GM12874 (cell line): ENCODE measurements around the gene DYNLRB2.

ENCODE experiments used
- TF ChIP-seq, protein P1 (sequence below): IDR thresholded peaks from 2 replicates; pipeline ENCODE4 v1.5.1; 2011; ENCODE audit warnings: low read depth, mild to moderate bottlenecking, control low read depth, low read length, moderate library complexity; ENCODE audit not compliant: insufficient read depth

Gene DYNLRB2

DNA sequence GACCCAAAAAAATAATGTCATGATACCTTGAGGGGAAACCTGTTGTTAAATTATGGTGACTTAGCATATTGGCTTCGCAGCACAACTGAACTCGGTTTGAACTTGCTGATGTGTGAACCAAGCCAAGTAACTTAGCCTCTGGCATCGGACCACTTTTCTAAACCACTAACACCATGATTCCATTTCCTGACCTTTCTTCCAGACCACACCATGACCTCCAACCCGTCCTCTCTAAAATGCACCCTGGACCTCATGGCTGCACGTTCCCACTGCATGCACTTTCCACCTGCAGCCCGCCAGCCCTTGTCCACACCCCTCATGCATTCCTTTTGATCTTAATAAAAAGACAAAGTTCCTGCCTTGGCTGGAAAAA, 29.3 kb downstream of the DYNLRB2 start:
- TF ChIP-seq, protein P1, sequence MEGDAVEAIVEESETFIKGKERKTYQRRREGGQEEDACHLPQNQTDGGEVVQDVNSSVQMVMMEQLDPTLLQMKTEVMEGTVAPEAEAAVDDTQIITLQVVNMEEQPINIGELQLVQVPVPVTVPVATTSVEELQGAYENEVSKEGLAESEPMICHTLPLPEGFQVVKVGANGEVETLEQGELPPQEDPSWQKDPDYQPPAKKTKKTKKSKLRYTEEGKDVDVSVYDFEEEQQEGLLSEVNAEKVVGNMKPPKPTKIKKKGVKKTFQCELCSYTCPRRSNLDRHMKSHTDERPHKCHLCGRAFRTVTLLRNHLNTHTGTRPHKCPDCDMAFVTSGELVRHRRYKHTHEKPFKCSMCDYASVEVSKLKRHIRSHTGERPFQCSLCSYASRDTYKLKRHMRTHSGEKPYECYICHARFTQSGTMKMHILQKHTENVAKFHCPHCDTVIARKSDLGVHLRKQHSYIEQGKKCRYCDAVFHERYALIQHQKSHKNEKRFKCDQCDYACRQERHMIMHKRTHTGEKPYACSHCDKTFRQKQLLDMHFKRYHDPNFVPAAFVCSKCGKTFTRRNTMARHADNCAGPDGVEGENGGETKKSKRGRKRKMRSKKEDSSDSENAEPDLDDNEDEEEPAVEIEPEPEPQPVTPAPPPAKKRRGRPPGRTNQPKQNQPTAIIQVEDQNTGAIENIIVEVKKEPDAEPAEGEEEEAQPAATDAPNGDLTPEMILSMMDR, result no peak

GRCh38 chr16:80573700-80574120, 32.9 kb downstream of the DYNLRB2 start:
- TF ChIP-seq, protein P1, result no peak

DNA sequence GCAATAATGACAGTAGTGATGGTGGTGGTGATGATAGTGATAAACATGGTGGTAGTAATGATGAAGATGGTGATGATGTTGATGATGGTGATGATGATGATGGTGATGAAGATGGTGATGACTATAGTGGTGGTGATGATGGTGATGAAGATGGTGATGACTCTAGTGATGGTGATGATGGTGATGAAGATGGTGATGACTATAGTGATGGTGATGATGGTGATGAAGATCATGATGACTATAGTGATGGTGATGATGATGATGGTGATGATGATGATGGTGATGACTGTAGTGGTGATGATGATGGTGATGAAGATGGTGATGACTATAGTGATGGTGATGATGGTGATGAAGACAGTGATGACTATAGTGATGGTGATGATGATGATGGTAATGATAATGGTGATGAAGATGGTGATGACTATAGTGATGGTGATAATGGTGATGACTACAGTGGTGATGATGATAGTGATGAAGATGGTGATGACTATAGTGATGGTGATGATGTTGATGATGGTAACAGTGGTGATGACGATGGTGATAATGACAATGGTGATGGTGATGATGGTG, 35.6 kb downstream of the DYNLRB2 start:
- TF ChIP-seq, protein P1, result no peak

- TF ChIP-seq, protein P1, result no peak
These were observed 36.9 kb downstream of the DYNLRB2 start for GRCh38 chr16:80577485-80578280.

- TF ChIP-seq, protein P1, result no peak
These were observed 39.5 kb downstream of the DYNLRB2 start for GRCh38 chr16:80580109-80580832.

GRCh38 chr16:80583466-80583865, 42.7 kb downstream of the DYNLRB2 start:
- TF ChIP-seq, protein P1, result no peak

GRCh38 chr16:80585764-80586163, 45.0 kb downstream of the DYNLRB2 start:
- TF ChIP-seq, protein P1, result no peak
